GM12872 (cell line): ENCODE data around the gene C5orf15.

Source experiments
- CTCF ChIP-seq: IDR thresholded peaks from 3 replicates; pipeline ENCODE4 v1.5.1; 2011; ENCODE audit warnings: low read depth, mild to moderate bottlenecking, low read length, moderate library complexity; ENCODE audit not compliant: insufficient read depth

C5orf15 gene

DNA sequence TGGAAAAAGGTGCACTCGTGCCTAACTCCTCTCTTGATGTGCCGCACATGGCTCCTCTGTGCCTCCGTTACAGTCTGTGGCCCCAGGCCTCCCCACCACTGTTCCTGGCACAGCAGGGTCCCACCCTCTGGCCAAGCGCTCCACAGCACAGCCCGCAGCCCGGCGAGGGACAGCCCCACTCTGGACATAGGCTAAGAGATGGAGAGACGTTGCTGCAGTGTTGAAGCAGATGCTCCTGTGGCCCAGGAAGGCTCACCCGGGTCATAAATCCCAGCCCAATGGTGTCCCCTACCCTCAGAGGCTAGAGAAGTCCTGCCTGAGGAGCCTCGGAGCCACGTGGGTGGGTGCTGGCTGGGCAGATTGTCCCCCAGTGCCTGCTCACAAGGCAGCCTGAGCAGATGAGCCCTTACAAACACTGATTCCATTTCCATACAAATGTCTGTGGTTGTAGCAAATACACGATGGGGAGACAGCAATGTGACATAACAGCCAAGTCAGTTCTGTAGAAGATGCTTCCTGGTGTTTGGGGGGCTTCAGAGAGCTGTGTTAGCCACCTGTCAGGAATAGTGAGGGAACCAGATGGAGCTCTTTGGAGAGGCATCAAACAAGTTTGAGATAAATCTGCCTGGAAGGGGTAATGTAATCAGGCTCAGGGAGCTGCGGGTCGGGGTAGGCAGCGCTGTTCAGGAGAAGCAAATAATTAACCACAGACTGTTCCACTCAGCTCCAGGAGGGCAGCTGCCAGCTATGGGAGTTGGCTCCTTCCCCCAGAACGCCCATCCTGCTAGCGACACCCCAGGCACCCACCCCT, 41.7 kb downstream of the C5orf15 start:
- TF ChIP-seq CTCF, result no peak

DNA sequence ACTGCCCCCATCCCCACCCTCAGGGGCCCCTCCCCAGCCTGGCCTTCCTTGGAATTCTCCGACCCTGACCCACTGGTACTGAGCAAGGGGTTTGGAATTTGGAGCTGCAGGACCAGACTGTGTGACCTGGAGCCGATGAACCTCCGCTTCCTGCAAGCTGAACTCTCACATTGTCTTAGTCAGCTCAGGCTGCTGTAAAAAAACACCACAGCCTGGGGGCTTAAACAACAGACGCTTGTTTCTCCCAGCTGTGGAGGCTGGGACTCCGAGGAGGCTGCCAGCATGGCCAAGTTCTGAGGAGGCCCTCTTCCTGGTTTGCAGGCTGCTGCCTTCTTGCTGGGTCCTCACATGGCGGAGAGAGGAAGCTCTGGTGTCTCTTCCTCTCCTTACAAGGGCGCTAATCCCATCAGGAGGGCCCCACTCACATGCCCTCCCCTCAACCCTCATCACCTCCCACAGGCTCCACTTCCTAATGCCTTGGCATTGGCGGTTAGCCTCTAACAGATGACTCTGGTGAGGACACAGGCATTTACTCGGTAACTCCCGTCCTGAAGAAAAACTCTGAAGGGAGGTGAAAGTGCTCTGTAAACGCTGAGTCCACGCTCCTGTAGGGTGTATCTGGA, 42.4 kb downstream of the C5orf15 start:
- no peak for TF ChIP-seq CTCF

- no peak for TF ChIP-seq CTCF
These were observed 43.2 kb downstream of the C5orf15 start for GRCh38 chr5:133925269-133925668.

DNA sequence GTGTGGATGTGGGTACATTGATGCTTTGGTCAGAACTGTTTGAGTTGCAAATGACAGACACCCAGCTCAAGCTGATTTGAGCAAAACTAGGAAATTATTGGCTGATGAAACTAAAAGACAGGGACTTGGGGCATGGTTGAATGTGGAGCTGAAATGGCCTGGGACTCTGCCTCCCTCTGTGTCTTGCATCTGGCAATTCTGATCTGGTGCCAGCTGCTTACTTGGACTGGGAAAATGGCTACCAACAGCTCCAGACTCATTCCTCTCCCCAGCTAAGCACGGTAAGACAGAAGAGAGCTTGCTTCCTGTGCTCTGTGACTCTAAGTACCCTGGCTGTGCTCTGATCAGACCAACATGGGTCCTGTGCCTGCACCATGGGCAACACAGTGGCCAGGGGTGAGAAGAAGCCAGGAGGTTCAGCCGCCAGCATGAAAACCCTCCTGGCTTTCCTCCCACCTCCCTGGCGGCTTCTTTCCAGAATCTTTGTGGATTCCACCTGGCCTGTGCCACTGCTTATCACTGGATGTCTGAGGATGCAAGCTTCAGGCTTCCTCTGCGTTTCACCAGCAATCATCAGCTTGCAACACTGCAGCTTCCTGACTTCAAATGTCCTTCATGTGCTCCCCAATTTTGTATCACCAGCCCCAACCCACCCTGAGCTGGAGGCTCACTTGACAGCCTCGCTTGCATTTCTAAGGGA, 44.1 kb downstream of the C5orf15 start:
- no peak for TF ChIP-seq CTCF

GRCh38 chr5:133921979-133922378, 46.4 kb downstream of the C5orf15 start:
- TF ChIP-seq CTCF, result no peak

DNA sequence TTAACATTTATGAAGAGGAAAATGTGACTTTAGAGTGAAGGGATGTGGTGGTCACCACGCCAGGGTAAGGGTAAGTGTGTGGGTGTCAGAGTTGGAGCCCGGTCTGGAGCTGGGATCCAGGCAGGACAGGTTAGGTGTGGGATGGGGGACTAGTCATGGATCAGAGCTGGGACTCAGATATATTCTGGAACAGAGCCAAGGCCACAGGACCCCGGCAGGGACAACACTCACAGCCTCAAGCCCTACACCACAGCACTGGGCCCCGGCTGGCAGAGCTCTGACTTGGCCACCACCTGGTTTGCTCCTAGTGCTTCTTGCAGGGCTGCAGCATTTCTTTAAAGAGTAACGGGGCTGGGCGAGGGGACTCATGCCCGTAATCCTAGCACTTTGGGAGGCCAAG, 47.4 kb downstream of the C5orf15 start:
- TF ChIP-seq CTCF, result no peak
